ENCODE data around the gene DOCK2. TPM values are rescaled to one million over a fixed set of nuclear protein-coding genes. Genes with fewer than 3 reads are reported as not detected.

The DOCK2 gene
- total and polyA plus RNA-seq, 2 donors (not counting 1 experiment from before 2014, with no cell fraction given), result 1.1 to 8.9 TPM

DNA sequence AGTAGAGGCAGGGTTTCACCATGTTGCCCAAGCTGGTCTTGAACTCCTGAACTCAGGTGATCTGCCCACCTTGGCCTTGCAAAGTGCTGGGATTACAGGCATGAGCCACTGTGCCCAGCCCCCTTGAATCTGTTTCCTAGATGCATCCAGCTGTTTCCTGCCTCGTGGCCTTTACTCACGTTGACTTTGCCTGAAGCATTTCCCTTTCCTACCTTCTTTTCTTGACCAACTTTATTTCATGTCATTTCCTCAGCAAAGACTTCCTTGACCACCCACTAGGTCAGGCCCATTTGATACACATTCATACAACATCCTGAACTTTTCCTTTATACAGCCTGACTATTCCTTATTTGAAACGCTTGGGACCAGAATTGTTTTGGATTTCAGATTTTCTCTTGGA, 51.0 kb downstream of the DOCK2 start:
- no peaks in the 10 kb centered on the region for H3K36me3 ChIP-seq (ENCODE audit: control insufficient read depth, insufficient read depth, low read length)
- no peak for DNase-seq (ENCODE audit: low read depth in 2 of 2)
- H3K4me3 ChIP-seq (replicated peaks in 1 of 4; ENCODE audit: control extremely low read depth in 1 of 4, insufficient read depth in 1 of 4, low read depth in 3 of 4, low read length in 4 of 4), result no peak overlapping the region
- no peaks in the 10 kb centered on the region for H3K4me1 ChIP-seq (ENCODE audit: control insufficient read depth, extremely low read depth, insufficient read depth, low read length)
- H3K27ac ChIP-seq (ENCODE audit: insufficient read depth, low read length), result no peak overlapping the region
- no peak overlapping the region for H2AFZ ChIP-seq (ENCODE audit: low read length)
- no peak overlapping the region for H3K4me2 ChIP-seq (ENCODE audit: extremely low read depth, insufficient read depth, low read length)
- TF ChIP-seq, protein P1, sequence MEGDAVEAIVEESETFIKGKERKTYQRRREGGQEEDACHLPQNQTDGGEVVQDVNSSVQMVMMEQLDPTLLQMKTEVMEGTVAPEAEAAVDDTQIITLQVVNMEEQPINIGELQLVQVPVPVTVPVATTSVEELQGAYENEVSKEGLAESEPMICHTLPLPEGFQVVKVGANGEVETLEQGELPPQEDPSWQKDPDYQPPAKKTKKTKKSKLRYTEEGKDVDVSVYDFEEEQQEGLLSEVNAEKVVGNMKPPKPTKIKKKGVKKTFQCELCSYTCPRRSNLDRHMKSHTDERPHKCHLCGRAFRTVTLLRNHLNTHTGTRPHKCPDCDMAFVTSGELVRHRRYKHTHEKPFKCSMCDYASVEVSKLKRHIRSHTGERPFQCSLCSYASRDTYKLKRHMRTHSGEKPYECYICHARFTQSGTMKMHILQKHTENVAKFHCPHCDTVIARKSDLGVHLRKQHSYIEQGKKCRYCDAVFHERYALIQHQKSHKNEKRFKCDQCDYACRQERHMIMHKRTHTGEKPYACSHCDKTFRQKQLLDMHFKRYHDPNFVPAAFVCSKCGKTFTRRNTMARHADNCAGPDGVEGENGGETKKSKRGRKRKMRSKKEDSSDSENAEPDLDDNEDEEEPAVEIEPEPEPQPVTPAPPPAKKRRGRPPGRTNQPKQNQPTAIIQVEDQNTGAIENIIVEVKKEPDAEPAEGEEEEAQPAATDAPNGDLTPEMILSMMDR (conservative IDR thresholded peaks at IDR 0.05 in 1 of 2, IDR thresholded peaks at IDR 0.05 in 1 of 2; ENCODE audit: low read depth in 1 of 2, low read length in 2 of 2), result no peak
- TF ChIP-seq EZH2 (IDR thresholded peaks at IDR 0.05; ENCODE audit: low read length, missing control alignments), result no peak
- H3K9me3 ChIP-seq (ENCODE audit: control insufficient read depth, insufficient read depth, low read depth, low read length), result no peaks in the 10 kb centered on the region
- H3K79me2 ChIP-seq (ENCODE audit: control insufficient read depth, insufficient read depth, low read length), result no peaks in the 10 kb centered on the region
- H3K9ac ChIP-seq (ENCODE audit: insufficient read depth, low read length), result no peak overlapping the region
- no peaks in the 10 kb centered on the region for H4K20me1 ChIP-seq (ENCODE audit: control insufficient read depth, extremely low read depth, insufficient read depth, low read length)
- no peaks in the 10 kb centered on the region for H3K27me3 ChIP-seq (ENCODE audit: control insufficient read depth, insufficient read depth, low read length)

DNA sequence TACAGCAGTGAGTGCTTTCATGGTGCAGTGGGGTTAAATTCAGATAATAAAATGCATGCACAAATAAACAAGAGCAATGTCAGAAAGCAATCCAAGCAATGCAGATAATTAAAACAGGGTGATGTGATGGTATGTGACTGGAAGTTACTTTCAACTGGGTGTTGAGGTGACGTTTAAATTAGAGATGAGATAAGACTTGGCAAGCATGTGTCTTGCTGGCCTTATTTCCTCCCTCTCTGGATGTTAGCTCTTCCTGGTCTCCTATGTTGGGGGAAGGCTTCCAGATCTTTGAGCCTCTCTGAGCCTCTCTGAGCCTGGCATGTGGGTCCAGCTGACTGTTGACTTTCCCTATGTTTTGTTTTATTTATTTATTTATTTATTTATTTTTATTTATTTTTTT, 54.4 kb downstream of the DOCK2 start:
- Histone ChIP-seq H3K9ac (ENCODE audit: insufficient read depth, low read length) (no peak overlapping the region), H3K9me3 (ENCODE audit: control insufficient read depth, insufficient read depth, low read depth, low read length) (no peaks in the 10 kb centered on the region), H4K20me1 (ENCODE audit: control insufficient read depth, extremely low read depth, insufficient read depth, low read length) (no peaks in the 10 kb centered on the region), H3K4me1 (ENCODE audit: control insufficient read depth, extremely low read depth, insufficient read depth, low read length) (no peaks in the 10 kb centered on the region), H3K27me3 (ENCODE audit: control insufficient read depth, insufficient read depth, low read length) (no peaks in the 10 kb centered on the region), H3K27ac (ENCODE audit: insufficient read depth, low read length) (no peak overlapping the region), H3K36me3 (ENCODE audit: control insufficient read depth, insufficient read depth, low read length) (no peaks in the 10 kb centered on the region), H2AFZ (ENCODE audit: low read length) (no peak overlapping the region), H3K4me2 (ENCODE audit: extremely low read depth, insufficient read depth, low read length) (no peak overlapping the region), H3K4me3 (replicated peaks in 1 of 4; ENCODE audit: control extremely low read depth in 1 of 4, insufficient read depth in 1 of 4, low read depth in 3 of 4, low read length in 4 of 4) (no peak overlapping the region), H3K79me2 (ENCODE audit: control insufficient read depth, insufficient read depth, low read length) (no peaks in the 10 kb centered on the region)
- peak in 1 of 2 donors; percentile 38 for DNase-seq (ENCODE audit: low read depth in 2 of 2)
- TF ChIP-seq, protein P1 (conservative IDR thresholded peaks at IDR 0.05 in 1 of 2, IDR thresholded peaks at IDR 0.05 in 1 of 2; ENCODE audit: low read depth in 1 of 2, low read length in 2 of 2), result no peak
- no peak for TF ChIP-seq EZH2 (IDR thresholded peaks at IDR 0.05; ENCODE audit: low read length, missing control alignments)

DNA sequence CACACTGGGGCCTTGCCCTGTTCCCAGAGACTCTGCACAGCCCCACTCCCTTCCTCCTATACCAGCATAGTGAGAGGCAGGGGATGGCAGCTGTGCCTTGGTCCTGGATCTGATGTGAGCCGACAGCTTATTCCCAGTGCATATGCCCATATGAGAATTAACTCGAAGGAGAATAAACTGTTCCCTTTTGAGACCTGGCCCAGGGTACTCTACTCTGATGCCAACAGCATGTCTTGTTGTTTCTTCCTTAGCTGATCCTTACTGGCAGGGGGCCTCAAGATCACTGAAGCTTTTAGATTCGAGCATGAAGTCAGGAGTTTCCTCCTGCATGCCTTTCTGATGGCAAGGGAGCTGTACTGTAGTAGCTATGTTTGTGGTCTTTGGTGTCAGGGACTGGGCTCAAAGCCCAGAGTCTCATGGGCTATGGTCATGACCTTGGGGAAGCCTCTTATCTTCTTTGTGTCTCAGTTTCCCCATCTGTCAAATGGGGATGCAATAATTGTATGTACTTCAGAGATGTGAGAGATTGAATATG, 57.1 kb downstream of the DOCK2 start:
- H3K4me3 ChIP-seq (replicated peaks in 1 of 4; ENCODE audit: control extremely low read depth in 1 of 4, insufficient read depth in 1 of 4, low read depth in 3 of 4, low read length in 4 of 4), result no peak overlapping the region
- H3K4me1 ChIP-seq (ENCODE audit: control insufficient read depth, extremely low read depth, insufficient read depth, low read length), result peaks cover 5% of the 10 kb centered on the region
- H3K27me3 ChIP-seq (ENCODE audit: control insufficient read depth, insufficient read depth, low read length), result no peaks in the 10 kb centered on the region
- DNase-seq (ENCODE audit: low read depth in 2 of 2), result peak in 1 of 2 donors; percentile 72
- no peaks in the 10 kb centered on the region for H3K79me2 ChIP-seq (ENCODE audit: control insufficient read depth, insufficient read depth, low read length)
- no peak overlapping the region for H3K27ac ChIP-seq (ENCODE audit: insufficient read depth, low read length)
- H3K4me2 ChIP-seq (ENCODE audit: extremely low read depth, insufficient read depth, low read length), result no peak overlapping the region
- TF ChIP-seq EZH2 (IDR thresholded peaks at IDR 0.05; ENCODE audit: low read length, missing control alignments), result no peak
- TF ChIP-seq, protein P1 (conservative IDR thresholded peaks at IDR 0.05 in 1 of 2, IDR thresholded peaks at IDR 0.05 in 1 of 2; ENCODE audit: low read depth in 1 of 2, low read length in 2 of 2), result no peak
- H2AFZ ChIP-seq (ENCODE audit: low read length), result no peak overlapping the region
- no peak overlapping the region for H3K9ac ChIP-seq (ENCODE audit: insufficient read depth, low read length)
- no peaks in the 10 kb centered on the region for H4K20me1 ChIP-seq (ENCODE audit: control insufficient read depth, extremely low read depth, insufficient read depth, low read length)
- H3K36me3 ChIP-seq (ENCODE audit: control insufficient read depth, insufficient read depth, low read length), result no peaks in the 10 kb centered on the region
- no peaks in the 10 kb centered on the region for H3K9me3 ChIP-seq (ENCODE audit: control insufficient read depth, insufficient read depth, low read depth, low read length)

Measured in fibroblast of lung (primary cell).